Liver (tissue), 3 donors: ENCODE results near the gene KIF26B.

Experiments used
- CTCF ChIP-seq: fragments of 150-350 bp; IDR thresholded peaks from 2 replicates; pipeline ENCODE4 v1.5.1; 2017; ENCODE audit warnings: improper control_type of control experiment, low read depth, low read length; ENCODE audit not compliant: missing input control
- FOXA2 ChIP-seq: IDR thresholded peaks from 2 replicates; pipeline ENCODE4 v1.6.1; 2016; ENCODE audit warnings: antibody characterized with exemption
- GABPA ChIP-seq, 2 donors: IDR thresholded peaks in 1 of 2; conservative IDR thresholded peaks in 1 of 2; 2 replicates each; pipeline ENCODE4 v1.6.1; 2016; ENCODE audit warnings: antibody characterized with exemption in 2 of 2, mild to moderate bottlenecking in 1 of 2, moderate library complexity in 1 of 2
- REST ChIP-seq: IDR thresholded peaks from 2 replicates; pipeline ENCODE4 v1.6.1; 2016; ENCODE audit warnings: antibody characterized with exemption, mild to moderate bottlenecking
- RXRA ChIP-seq, 2 donors: IDR thresholded peaks; 2 replicates each; pipeline ENCODE4 v1.6.1; 2017 to 2018; ENCODE audit warnings: antibody characterized with exemption in 2 of 2, mild to moderate bottlenecking in 1 of 2
- SP1 ChIP-seq: IDR thresholded peaks from 2 replicates; pipeline ENCODE4 v1.6.1; 2018; ENCODE audit warnings: antibody characterized with exemption, mild to moderate bottlenecking
- TAF1 ChIP-seq: conservative IDR thresholded peaks from 2 replicates; pipeline ENCODE4 v1.6.1; 2016; ENCODE audit warnings: antibody characterized with exemption, mild to moderate bottlenecking
- YY1 ChIP-seq: IDR thresholded peaks from 2 replicates; pipeline ENCODE4 v1.6.1; 2016; ENCODE audit warnings: antibody characterized with exemption, mild to moderate bottlenecking
- TF ChIP-seq, protein P1 (sequence below): IDR thresholded peaks from 2 replicates; pipeline ENCODE4 v1.6.1; 2016; ENCODE audit warnings: antibody characterized with exemption
- donor health status: healthy.
- donor health status: healthy.

- no peak for TF ChIP-seq TAF1
- TF ChIP-seq CTCF, result no peak
- TF ChIP-seq, protein P1, sequence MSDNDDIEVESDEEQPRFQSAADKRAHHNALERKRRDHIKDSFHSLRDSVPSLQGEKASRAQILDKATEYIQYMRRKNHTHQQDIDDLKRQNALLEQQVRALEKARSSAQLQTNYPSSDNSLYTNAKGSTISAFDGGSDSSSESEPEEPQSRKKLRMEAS, result no peak
- TF ChIP-seq SP1, result no peak
- no peak for TF ChIP-seq GABPA (IDR thresholded peaks at IDR 0.05 in 1 of 2, conservative IDR thresholded peaks at IDR 0.05 in 1 of 2)
- no peak for TF ChIP-seq FOXA2
- TF ChIP-seq RXRA (IDR thresholded peaks at IDR 0.05), result no peak
- TF ChIP-seq REST, result no peak
- no peak for TF ChIP-seq YY1
These were observed 42.3 kb downstream of the KIF26B start for GRCh38 chr1:245197121-245197520.
